KG1 (cell line): Measurements from ENCODE around the gene SLC7A4.

Experiments used
- DNase-seq: peaks from one replicate; lab custom pipeline; 2025; lab: John Stamatoyannopoulos, UW

SLC7A4 gene

DNA sequence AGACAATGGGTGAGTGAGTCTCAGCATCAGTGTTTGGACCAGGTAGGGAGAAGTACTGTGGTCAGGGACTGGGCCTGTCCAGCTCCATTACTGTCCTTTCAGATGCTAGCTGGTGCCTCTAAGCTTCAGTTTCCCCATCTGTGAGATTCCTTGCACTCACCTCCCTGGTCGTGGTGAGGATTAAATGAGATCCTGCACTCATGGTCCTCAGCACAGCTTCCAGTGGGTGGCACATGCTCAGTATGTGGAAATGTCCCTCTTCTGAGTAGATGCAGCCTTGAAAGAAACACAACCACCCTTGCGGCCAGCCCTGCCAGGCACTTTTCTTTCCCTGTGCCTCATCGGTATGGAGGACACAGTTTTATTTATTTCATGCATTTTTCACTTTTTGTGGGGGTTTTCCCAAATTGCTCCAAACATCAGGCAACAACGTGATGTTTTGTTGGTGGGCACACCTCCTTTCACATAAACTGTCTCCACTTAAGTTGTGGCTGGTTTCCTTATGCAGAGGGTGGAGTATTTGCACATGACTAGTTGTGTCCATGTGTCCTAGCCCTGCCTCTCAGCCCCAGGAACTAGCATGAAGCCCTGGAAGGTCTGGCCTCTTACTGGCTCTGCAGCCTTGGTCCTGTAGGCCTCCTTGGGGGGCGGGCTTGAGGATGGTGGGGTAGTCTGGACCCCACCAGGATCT, 49.1 kb downstream of the SLC7A4 start:
- no peak for DNase-seq

- no peak for DNase-seq
Observed at GRCh38 chr22:20982563-20982882, 49.8 kb downstream of the SLC7A4 start.

- DNase-seq: peak; percentile 85
Observed at GRCh38 chr22:20981787-20982562, 50.4 kb downstream of the SLC7A4 start, which contains the start of gene LZTR1. TSS of gene LZTR1 (plus strand) at chr22:20982297. CDS start at chr22:20982372, 75 bp downstream.

DNA sequence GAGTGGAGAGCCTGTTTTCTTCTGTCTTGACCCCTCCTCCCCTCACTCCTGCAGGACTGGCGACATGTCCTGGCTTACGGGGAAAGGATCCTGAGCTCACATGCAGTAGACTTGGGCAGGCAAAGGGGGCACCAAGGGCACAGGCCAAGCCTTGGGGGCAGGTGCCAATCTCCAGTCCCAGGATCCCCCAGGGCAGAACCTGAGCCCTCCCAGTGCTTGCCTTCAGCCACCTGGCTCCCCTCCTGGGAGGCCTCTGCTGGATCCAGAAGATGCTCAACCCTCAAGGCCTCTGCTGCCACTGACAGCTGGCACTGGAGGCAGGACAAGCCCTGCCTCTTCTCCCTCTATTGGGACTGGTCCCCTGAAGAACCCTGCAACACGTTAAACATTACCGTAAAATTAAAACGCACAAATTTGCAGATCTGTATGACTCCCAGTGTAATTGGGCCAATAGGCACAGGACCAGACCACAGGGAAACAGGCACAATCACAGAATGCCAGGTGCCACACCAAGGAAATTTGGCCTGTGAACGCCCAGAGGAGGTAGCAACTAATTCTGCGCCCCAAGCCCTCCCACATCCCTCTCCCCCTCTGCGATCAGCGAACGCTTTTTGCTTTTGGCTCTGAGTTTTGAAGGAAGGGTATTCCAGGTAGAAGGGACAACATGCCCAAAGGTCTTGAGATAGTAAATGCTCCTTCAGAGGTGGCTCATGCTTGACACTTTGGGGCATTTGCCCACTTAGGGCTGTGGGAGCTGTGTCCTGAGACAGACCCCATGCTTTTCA, 51.2 kb downstream of the SLC7A4 start:
- DNase-seq: no peak

DNA sequence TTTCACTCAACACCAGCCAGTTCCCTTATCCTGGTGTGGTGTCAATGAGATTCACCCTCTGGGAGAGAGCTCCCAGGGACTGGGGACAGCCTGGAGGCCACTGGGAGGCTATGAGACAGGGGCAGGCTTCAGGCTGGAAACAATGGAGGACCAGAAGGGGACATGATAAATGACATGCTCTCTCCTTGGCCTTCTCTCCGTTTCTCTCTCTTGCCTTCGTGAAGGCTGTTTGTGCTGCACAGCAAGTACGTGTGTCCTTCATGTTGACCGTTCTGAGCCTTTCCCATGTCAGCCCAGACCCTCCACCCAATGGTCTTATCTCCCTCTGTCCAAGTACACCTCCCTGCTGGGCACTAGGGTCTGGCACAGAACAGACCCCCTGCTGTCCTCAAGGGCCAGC, 51.8 kb downstream of the SLC7A4 start:
- DNase-seq: no peak

GRCh38 chr22:20979940-20980453, 52.4 kb downstream of the SLC7A4 start:
- DNase-seq: no peak

DNA sequence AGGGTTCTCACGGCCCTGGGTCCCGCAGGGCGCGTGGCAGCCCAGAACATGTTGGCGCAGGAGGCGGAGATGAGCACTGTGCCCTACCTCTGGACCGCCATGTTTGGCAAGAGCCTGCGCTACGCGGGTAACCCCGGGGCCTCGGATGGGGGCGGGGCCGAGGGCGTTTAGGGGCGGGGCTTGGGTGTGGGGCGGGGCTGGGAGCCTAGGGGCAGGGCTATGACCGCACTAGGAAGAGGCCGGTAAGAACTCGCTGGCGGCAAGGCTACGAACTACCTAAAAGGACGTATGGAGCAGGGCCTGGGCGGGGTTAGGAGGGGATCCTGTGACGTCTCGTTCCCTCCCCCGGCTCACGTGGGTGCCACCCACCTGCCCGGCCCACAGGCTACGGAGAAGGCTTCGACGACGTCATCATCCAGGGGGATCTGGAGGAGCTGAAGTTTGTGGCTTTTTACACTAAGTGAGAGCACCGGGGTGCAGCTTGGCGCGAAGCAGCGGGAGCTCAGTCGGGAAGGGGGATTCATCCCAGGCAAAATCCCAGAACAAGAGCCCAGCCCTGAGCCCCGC, 53.0 kb downstream of the SLC7A4 start:
- no peak for DNase-seq
